Activated CD4-positive, alpha-beta T cell treated with anti-CD3 and anti-CD28 coated beads, Interleukin-2, amount 50 U/mL, for 48 hours (primary cell): ENCODE measurements around the gene CDKN2A.

Source experiments
- DNase-seq, 2 experiments: peaks; one replicate each; pipeline ENCODE4 v3.0.0-alpha.2; 2020

The CDKN2A gene

GRCh38 chr9:22005702-22006606 is 11.8 kb upstream of the CDKN2A start:
- DNase-seq = no peak

GRCh38 chr9:22005021-22005701 is 11.0 kb upstream of the CDKN2A start:
- no peak for DNase-seq

- DNase-seq = no peak
Observed at GRCh38 chr9:22002038-22002437, 7.8 kb upstream of the CDKN2A start.

GRCh38 chr9:21998026-21998425 is 3.8 kb upstream of the CDKN2A start:
- no peak for DNase-seq

DNA sequence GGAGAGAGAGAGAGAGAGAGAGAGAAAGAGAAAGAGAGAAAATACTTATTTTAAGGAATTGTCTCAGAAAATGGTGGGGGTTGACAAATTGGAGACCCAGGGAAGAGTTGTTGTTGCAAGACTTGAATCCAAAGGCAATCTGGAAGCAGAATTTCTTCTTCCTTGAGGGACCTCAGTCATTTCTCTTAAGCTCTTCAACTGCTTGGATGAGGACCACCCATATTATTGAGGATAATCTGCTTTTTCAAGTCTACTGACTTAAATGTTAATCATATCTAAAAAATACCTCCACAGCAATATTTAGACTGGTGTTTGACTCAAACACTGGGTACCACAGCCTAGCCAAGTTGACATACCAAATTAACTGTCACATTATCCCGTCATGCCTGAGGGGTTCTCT is 3.3 kb upstream of the CDKN2A start:
- DNase-seq = no peak

GRCh38 chr9:21996858-21997257 is 2.7 kb upstream of the CDKN2A start:
- DNase-seq = no peak

DNA sequence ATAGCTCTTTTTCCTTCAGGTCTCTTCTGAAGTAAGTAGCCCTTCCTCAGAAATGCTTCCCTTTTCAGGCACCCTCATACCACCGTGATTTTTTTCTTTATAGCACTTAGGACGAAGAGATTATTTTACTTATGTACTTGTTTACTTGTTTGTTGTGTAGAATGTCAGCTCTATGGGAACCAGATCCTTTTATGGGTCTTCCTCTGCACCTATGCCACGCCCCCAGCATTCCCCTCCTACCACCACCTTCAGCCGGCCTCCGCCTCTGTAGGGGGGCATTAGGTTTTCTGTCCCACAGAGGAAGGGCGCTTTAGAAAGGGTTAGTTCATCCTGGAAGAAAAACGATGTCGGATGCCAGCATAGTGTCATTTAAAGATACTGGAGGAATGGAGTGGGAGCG is 2.2 kb upstream of the CDKN2A start:
- no peak for DNase-seq

DNA sequence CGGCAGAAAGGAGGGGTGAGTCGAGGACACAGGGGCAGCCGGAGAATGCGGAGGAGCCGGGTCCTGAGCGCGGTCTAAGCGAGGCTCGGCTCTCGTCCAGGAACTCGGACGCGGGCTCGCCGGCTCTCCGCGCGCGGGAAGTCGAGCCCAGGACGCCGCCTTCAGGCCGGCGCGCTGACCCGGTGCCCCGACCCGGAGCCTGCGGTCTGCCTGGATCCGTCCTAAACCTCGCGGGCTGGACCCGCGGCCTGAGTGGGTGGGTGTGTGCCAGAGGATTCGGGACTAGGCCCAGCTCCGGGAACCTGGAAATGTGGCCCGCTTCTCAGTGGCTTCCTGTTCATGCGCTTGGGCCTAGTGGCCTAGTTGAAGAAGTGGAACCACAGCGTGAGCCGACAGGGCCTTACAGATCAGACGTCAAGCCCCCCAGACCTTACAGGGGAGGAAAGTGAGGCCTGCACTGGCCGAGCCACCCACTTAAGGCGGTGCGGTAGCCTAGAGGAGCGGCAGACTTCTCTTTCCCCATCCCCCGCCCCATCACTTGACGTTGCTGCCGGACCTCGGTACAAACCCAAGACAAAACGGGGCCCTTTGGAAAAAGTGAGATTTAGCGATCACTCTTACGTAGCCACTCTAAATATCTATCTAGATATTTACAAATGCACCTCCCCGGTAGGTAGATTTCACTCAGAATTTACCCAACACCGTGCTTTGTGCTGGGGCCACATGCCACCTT is 1.6 kb upstream of the CDKN2A start:
- peak in 1 of 2 experiments; percentile 30 for DNase-seq

DNA sequence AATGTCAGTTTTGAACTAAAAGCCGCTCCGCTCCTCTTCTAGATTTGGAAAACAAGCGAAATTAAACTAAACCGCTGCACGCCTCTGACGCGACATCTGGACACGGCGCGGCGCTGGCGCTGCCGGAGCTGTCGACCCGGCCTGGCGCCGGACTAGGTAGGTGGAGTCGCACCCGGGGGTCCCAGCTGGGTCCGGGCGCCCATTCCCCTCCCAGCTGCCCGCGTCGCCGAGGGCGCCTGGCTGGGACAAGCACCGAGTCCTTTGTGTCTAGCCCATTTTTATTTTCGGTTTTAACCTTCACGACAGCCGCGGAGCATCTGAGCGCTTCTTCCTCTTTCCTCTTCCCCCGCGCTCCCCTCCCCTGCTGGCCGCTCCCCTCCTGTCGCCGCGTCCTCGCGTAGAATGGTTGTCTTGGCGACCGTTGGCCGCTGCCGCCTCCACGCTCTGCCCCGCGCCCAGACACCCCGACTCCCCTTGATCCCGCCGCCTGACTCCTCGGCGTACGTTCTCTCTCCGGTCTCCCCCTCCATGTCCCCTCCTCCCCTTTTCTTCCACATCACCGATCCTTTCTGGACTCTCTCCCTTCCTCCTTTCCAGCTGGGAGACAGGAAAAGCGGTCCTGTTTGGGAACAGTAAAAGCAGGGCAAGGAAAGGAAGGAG is 944 bp upstream of the CDKN2A start:
- DNase-seq = peak; percentile 66 to 74

DNA sequence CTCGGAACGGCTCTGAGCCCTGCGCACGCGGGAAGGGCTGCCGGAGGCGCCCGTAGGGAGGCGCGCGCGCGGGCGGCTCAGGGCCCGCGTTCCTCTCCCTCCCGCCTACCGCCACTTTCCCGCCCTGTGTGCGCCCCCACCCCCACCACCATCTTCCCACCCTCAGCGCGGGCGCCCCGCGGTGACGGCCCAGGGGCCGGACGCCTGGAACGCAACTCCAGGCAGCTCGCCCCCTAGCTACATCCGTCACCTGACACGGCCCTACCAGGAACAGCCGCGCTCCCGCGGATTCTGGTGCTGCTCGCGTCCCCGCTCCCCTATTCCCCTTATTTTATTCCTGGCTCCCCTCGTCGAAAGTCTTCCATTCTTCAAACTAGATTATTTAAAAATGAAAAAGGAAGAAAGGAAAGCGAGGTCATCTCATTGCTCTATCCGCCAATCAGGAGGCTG is 389 bp upstream of the CDKN2A start, which contains the start of gene CDKN2B-AS1:
TSS of gene CDKN2B-AS1 (plus strand) at position 236 of the 450 bp plus-strand sequence.
- peak; percentile 51 to 52 for DNase-seq

DNA sequence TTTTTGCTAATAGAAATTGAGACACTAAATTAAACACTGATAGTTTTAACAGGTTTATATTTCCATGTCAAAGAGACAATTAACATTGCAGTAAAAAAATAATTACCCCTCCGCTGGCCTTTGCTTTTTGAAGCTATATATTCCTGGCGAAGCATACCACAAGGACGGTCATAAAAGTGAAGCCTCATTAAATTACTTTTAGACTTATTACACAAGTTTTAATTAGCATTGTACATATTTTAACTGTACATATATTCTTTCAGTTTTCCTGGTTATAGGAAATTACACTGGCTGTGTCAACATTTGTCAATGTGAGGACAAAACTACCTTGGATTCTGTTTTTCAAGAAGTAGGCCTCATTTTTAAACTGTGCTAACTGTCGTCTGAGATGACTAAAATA is 1.2 kb downstream of the CDKN2A start:
- DNase-seq = no peak

DNA sequence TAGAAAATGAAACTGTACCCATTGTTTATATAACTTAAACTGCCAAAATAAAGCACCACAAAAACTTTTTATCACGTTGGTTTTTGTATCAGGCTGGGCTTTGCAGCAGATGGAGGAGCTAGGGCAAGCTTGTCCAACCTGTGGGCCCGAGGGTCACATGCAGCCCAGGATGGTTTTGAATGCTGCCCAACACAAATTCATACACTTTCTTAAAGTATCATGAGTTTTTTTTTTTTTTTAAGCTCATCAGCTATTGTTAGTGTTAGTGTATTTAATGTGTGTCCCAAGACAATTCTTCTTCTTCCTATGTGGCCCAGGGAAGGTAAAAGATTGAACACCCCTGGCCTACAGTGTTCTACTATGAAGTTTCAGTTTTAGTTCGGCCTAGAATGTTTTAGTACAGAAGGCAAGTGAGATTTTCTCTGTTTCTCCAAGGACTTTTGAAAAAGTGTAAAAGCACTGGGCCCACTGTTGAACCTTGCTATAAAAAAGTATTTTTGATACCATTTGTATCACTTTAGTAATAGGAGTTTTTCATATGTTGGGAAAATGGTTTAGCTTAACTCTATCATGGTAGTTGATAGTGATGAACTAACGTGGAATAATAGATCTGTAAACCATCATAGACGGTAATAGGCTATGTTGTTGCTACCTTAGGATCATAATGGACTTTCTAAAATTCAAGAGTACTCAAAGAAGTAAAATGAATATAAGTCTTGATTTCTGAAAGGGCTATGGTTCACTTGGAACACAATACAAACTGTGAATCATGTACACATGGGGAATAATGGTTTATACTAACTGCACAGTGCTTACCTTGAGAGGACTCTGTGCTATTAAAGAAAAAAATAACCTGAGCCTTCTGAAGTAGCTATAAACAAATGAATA is 2.9 kb downstream of the CDKN2A start:
- no peak for DNase-seq

DNA sequence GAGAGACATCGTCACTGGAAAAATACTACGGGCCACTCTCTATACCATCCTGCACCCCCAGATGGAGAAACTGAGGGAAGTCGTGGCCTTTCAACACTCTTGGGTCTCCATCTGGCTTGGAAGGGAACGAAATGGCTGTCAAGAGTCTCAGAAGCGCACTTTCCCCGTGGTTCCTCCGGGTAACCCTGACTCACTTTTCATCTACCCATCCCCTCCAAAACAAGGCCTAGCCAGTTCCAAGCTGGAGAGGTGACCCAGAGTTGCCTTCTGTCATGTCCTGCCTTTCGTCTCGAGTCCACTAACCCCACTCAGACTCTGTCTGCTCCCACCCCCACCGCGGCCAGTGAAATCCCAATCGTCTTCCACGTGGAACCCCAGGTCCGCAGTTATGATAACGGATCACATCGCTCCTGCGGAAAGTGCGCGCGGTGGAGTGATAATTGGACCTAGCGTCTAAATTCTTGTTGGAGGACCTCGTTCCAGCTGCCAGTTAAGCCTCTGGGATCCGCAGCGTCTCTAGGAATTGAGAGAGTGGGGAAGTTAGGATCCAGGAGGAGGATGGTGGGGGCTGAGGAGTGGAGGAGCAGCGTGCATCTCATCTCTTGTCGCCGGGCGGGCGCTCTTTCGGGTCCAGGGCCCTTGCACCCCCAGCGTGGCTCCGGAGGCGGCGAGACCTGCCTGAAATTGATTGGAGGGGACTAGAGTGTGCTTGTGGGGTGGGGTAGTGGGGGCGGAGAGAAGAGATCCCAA is 4.6 kb downstream of the CDKN2A start:
- DNase-seq = no peak

- DNase-seq = no peak
Observed at GRCh38 chr9:21988056-21988990, 5.9 kb downstream of the CDKN2A start.

GRCh38 chr9:21985964-21986667 is 8.1 kb downstream of the CDKN2A start:
- no peak for DNase-seq

DNA sequence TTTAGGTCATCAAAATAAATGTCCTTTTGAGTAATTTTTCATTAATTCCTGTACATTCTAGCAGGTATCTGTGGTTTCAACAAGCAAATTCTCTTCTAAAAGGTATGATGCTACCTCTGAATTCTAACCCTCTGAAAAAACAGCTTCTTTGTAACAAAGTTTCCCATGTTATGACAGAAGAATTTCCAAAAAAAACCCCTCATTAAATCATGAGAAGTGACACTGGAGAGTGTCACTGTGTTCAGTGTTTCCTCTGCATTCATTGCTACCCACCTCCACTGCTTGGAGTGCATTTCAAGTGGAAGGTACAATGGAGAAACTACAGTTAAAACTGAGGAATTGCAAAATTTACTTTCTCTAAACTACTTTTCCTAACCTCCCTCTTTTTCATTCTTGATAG is 10.1 kb downstream of the CDKN2A start:
- no peak for DNase-seq

- DNase-seq = no peak
Observed at GRCh38 chr9:21983561-21983935, 10.6 kb downstream of the CDKN2A start.

DNA sequence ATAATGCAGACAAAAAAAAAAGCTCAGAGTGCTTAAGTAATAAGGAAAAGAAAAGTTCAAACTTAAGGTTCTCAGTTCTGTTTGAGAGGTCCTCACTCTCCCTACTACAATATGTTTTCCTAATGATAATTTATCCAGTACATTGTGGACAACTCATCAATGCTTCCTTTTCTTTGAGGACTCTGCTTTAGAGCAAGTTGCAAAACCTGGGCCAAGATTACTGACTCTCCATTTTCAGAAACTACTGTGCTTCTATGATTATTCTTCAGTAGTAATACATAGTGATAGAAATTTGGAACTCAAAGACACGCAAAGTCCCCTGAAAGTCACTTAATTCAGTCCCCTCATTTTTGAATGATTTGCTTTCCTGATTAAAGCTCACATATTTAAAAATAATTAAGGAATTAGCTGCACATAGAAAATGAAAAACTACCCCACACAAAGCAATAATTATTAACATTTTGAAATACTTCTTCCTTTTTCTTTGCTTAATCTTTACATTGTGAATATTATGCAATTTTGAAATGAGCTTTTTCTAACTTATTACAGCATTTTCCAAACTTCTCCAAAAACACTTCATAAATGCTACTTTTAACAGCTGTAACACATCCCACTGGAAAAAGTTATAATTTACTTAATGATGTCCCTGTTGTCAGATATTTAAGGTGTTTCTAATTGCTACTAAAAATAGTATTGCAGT is 11.2 kb downstream of the CDKN2A start:
- no peak for DNase-seq

DNA sequence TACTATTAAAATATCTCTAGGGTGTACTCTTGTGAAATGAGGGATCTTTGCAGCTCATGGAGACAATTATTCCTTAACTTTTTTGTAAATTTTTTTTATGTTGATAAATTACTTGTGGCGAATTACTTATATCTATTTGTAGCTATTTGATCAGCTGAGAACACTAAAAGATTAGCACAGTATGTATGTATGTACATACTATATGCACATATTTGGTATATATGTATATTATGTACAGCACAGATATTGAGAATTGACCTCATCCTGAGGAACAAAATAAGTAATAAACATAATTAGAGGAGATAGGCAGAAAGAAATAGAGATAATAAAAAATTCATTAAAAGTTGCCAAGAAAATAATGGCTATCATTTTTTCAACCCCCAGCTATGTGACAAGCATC is 11.8 kb downstream of the CDKN2A start:
- no peak for DNase-seq
